ENCODE data around the gene DISC1. TPM values are rescaled to one million over a fixed set of nuclear protein-coding genes. Genes with fewer than 3 reads are reported as not detected.
"Not testable (repeated sequence)": the region's sequence is repeated elsewhere in the genome, so short reads cannot be mapped to it uniquely, and the experiment has no call there.

The DISC1 gene
- polyA plus RNA-seq, 1 experiment: 2.3 TPM

GRCh38 chr1:231778009-231778719 lies 151.6 kb downstream of the DISC1 start:
- no peak for TF ChIP-seq CTCF (IDR thresholded peaks at IDR 0.05; ENCODE audit: insufficient read depth, low read depth, low read length)
- no peak overlapping the region for H3K4me3 ChIP-seq (ENCODE audit: low read depth, low read length)
- H3K27me3 ChIP-seq (ENCODE audit: control insufficient read depth, insufficient read depth, low read length): no peaks in the 10 kb centered on the region
- no peak for DNase-seq (ENCODE audit: low read depth)
- H3K36me3 ChIP-seq (ENCODE audit: control insufficient read depth, insufficient read depth, low read length): no peaks in the 10 kb centered on the region
- CTCF ChIA-PET: no interaction called here
- POLR2A ChIA-PET: no interaction called here

GRCh38 chr1:231779081-231779480 lies 152.5 kb downstream of the DISC1 start:
- H3K27me3 ChIP-seq (ENCODE audit: control insufficient read depth, insufficient read depth, low read length): no peaks in the 10 kb centered on the region
- H3K4me3 ChIP-seq (ENCODE audit: low read depth, low read length): no peak overlapping the region
- CTCF ChIA-PET: no interaction called here
- DNase-seq (ENCODE audit: low read depth): no peak
- H3K36me3 ChIP-seq (ENCODE audit: control insufficient read depth, insufficient read depth, low read length): no peaks in the 10 kb centered on the region
- POLR2A ChIA-PET: no interaction called here
- TF ChIP-seq CTCF (IDR thresholded peaks at IDR 0.05; ENCODE audit: insufficient read depth, low read depth, low read length): no peak

- DNase-seq (ENCODE audit: low read depth): no peak
- POLR2A ChIA-PET: no interaction called here
- CTCF ChIA-PET: no interaction called here
These were observed 155.3 kb downstream of the DISC1 start for GRCh38 chr1:231781892-231782291.

GRCh38 chr1:231785073-231785472 lies 158.5 kb downstream of the DISC1 start:
- H3K27me3 ChIP-seq (ENCODE audit: control insufficient read depth, insufficient read depth, low read length); H3K36me3 ChIP-seq (ENCODE audit: control insufficient read depth, insufficient read depth, low read length); POLR2A ChIA-PET; CTCF ChIA-PET; H3K4me3 ChIP-seq (ENCODE audit: low read depth, low read length); DNase-seq (ENCODE audit: low read depth): not testable (repeated sequence)

More at GRCh38 chr1:231781892-231782291, 155.3 kb downstream of the DISC1 start:
- Histone ChIP-seq H3K27me3 (ENCODE audit: control insufficient read depth, insufficient read depth, low read length) (no peaks in the 10 kb centered on the region), H3K36me3 (ENCODE audit: control insufficient read depth, insufficient read depth, low read length) (no peaks in the 10 kb centered on the region), H3K4me3 (ENCODE audit: low read depth, low read length) (no peak overlapping the region)
- no peak for TF ChIP-seq CTCF (IDR thresholded peaks at IDR 0.05; ENCODE audit: insufficient read depth, low read depth, low read length)

- ChIA-PET POLR2A (no interaction called here), CTCF (no interaction called here)
- Histone ChIP-seq H3K4me3 (ENCODE audit: low read depth, low read length) (no peak overlapping the region), H3K27me3 (ENCODE audit: control insufficient read depth, insufficient read depth, low read length) (no peaks in the 10 kb centered on the region), H3K36me3 (ENCODE audit: control insufficient read depth, insufficient read depth, low read length) (no peaks in the 10 kb centered on the region)
- no peak for TF ChIP-seq CTCF (IDR thresholded peaks at IDR 0.05; ENCODE audit: insufficient read depth, low read depth, low read length)
- no peak for DNase-seq (ENCODE audit: low read depth)
These were observed 159.5 kb downstream of the DISC1 start for GRCh38 chr1:231786126-231786525.

GRCh38 chr1:231792634-231793033 lies 166.0 kb downstream of the DISC1 start:
- no peak for DNase-seq (ENCODE audit: low read depth)
- CTCF ChIA-PET: interaction anchor here (2.0 kb wide), 1 partner anchor 36 kb away, joined by 4 read pairs; no protein-coding TSS in a partner anchor
- Histone ChIP-seq H3K36me3 (ENCODE audit: control insufficient read depth, insufficient read depth, low read length) (no peaks in the 10 kb centered on the region), H3K27me3 (ENCODE audit: control insufficient read depth, insufficient read depth, low read length) (no peaks in the 10 kb centered on the region), H3K4me3 (ENCODE audit: low read depth, low read length) (no peak overlapping the region)
- POLR2A ChIA-PET: no interaction called here
- TF ChIP-seq CTCF (IDR thresholded peaks at IDR 0.05; ENCODE audit: insufficient read depth, low read depth, low read length): no peak

Data from BJ (cell line).